Neural progenitor cell (in vitro differentiated cells): ENCODE results near the gene FLNA.

Source experiments
- EZH2phosphoT487 ChIP-seq: fragments of 200-600 bp; sonication (generic); IDR thresholded peaks from 2 replicates; pipeline ENCODE4 v1.6.1; 2017; ENCODE audit warnings: antibody characterized with exemption
- TF ChIP-seq, protein P1 (sequence below): fragments of 200-600 bp; sonication (generic); IDR thresholded peaks from 2 replicates; pipeline ENCODE4 v1.5.1; 2017; ENCODE audit warnings: antibody characterized with exemption, mild to moderate bottlenecking

DNA sequence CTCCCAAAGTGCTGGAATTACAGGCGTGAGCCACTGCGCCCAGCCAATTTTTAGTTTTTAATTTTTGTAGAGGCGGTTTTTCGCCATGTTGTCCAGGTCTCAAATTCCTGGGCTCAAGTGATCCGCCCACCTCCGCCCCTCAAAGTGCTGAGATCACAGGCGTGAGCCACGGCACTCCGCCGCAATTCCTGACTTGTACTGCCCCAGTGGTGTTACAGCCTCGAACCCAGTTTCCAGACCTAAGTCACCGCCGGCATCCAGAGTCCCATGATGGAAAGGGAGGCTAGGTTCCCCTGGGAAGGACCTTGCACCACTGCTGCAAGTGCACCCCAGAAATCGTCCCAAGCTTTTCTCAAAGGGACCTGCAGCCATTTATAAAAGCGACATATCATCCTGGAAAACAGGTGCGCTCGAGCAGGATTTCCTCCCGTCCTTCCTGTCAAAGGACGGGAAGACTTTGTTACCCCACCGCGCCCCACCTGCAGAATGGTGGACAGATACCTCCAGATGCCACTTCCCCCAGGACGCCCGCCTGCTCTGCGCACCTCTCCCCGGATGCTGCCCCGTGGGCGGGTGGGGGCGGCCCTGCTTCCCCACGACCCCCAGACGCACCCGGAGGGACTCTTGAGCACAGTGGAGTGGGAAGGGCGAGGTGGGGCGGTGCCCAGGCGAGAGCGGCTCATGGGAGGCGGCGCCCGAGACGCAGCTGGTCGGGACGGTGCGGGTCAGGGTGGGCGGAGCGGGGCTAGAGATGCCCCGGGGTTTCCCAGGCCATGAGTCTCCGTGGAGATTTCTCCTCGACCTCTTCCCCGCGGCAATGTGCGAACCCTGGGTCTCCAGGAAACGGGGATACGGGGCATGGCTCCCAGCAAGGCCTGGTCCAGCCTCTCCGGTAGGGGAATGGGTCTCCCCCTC is 22.8 kb upstream of the FLNA start:
- TF ChIP-seq, protein P1, sequence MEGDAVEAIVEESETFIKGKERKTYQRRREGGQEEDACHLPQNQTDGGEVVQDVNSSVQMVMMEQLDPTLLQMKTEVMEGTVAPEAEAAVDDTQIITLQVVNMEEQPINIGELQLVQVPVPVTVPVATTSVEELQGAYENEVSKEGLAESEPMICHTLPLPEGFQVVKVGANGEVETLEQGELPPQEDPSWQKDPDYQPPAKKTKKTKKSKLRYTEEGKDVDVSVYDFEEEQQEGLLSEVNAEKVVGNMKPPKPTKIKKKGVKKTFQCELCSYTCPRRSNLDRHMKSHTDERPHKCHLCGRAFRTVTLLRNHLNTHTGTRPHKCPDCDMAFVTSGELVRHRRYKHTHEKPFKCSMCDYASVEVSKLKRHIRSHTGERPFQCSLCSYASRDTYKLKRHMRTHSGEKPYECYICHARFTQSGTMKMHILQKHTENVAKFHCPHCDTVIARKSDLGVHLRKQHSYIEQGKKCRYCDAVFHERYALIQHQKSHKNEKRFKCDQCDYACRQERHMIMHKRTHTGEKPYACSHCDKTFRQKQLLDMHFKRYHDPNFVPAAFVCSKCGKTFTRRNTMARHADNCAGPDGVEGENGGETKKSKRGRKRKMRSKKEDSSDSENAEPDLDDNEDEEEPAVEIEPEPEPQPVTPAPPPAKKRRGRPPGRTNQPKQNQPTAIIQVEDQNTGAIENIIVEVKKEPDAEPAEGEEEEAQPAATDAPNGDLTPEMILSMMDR, result no peak
- TF ChIP-seq EZH2phosphoT487, result no peak
